GM12878 (cell line): Measurements from ENCODE around the gene IRF1. TPM values are rescaled to one million over a fixed set of nuclear protein-coding genes. Genes with fewer than 3 reads are reported as not detected.
A peak's percentile ranks its signal among the peaks of the same experiment; 100 is the strongest.

Experiments
- ATAC-seq: fragments of 200-7000 bp; cut with Tn5 transposase; 3 replicates; pipeline ENCODE4 v1.9.1; 2020; ENCODE audit warnings: mild to moderate bottlenecking, moderate library complexity
- BruUV-seq: library from RNA; stranded (reverse); fragments of 400-500 nt; replicated peaks from 2 replicates; lab custom pipeline; 2021; lab: Mats Ljungman, UMichigan
- CTCF ChIA-PET: fragments of 300-600 bp; sonication (Branson Sonifier 250); formaldehyde crosslinking; extraction: SDS; loops from one replicate; lab custom pipeline; 2021; ENCODE audit warnings: inconsistent platforms; lab: Yijun Ruan, JAX
- POLR2A ChIA-PET: fragments of 350-600 bp; formaldehyde crosslinking; extraction: SDS; loops from one replicate; lab custom pipeline; 2021; ENCODE audit warnings: inconsistent platforms; lab: Charles Lee
- RAD21 ChIA-PET: fragments of 300-600 bp; sonication (Branson Sonifier 250); formaldehyde crosslinking; loops from one replicate; lab custom pipeline; 2023; ENCODE audit warnings: antibody characterized with exemption; ENCODE audit not compliant: unreplicated experiment; lab: Charles Lee
- SMC1A ChIA-PET: fragments of 300-600 bp; sonication (Branson Sonifier 250); formaldehyde crosslinking; loops from one replicate; lab custom pipeline; 2023; ENCODE audit not compliant: unreplicated experiment, uncharacterized antibody; lab: Charles Lee
- DNase-seq: peaks from one replicate; pipeline ENCODE4 v3.0.0-alpha.2; 2011; ENCODE audit warnings: low read depth, low spot score
- FAIRE-seq: peaks from 3 replicates; lab custom pipeline; 2011; peaks lifted over from hg19 to GRCh38; lab: Jason Lieb, UNC
- H2AFZ ChIP-seq: 2 replicates; pipeline ENCODE4 v1.6.0; 2011; ENCODE audit warnings: low read depth, low read length, control low read depth; ENCODE audit not compliant: control insufficient read depth
- H3K27ac ChIP-seq: 2 replicates; pipeline ENCODE4 v1.5.1; 2011; ENCODE audit warnings: control low read depth; ENCODE audit not compliant: control insufficient read depth, insufficient read depth
- H3K27me3 ChIP-seq, 2 experiments: replicated peaks in 1 of 2; 2 replicates each; pipeline versions ENCODE4 v1.6.0 to v1.6.1; 2011; ENCODE audit warnings: low read length in 1 of 2; ENCODE audit not compliant: control insufficient read depth in 2 of 2, insufficient read depth in 2 of 2
- H3K36me3 ChIP-seq, 2 experiments: 2 replicates each; pipeline ENCODE4 v1.5.1; 2011; ENCODE audit warnings: low read length in 1 of 2; ENCODE audit not compliant: control insufficient read depth in 2 of 2, insufficient read depth in 2 of 2
- H3K4me1 ChIP-seq: 2 replicates; pipeline ENCODE4 v1.6.1; 2011; ENCODE audit warnings: mild to moderate bottlenecking, low read length, moderate library complexity, mixed read lengths; ENCODE audit not compliant: control insufficient read depth, insufficient read depth
- H3K4me2 ChIP-seq: 2 replicates; pipeline ENCODE4 v1.6.0; 2011; ENCODE audit warnings: control low read depth; ENCODE audit not compliant: control insufficient read depth, insufficient read depth
- H3K4me3 ChIP-seq: fragments of 200-600 bp; sonication (generic); 2 replicates; pipeline ENCODE4 v1.5.1; 2016
- H3K79me2 ChIP-seq: 2 replicates; pipeline ENCODE4 v1.6.0; 2011; ENCODE audit warnings: low read length; ENCODE audit not compliant: control insufficient read depth, insufficient read depth
- H3K9ac ChIP-seq: 2 replicates; pipeline ENCODE4 v1.8.0; 2011; ENCODE audit warnings: low read length, control low read depth, mixed read lengths; ENCODE audit not compliant: control insufficient read depth, insufficient read depth
- H3K9me3 ChIP-seq: replicated peaks from 3 replicates; pipeline ENCODE4 v1.5.1; 2011; ENCODE audit warnings: mild to moderate bottlenecking, low read length; ENCODE audit not compliant: control insufficient read depth, insufficient read depth
- H4K20me1 ChIP-seq: 2 replicates; pipeline ENCODE4 v1.6.0; 2011; ENCODE audit not compliant: control insufficient read depth, insufficient read depth
- BHLHE40 ChIP-seq, 2 experiments: fragments of 450-650 bp in 1 of 2; IDR thresholded peaks; 2 replicates each; pipeline ENCODE4 v1.6.1; 2011 to 2017; ENCODE audit warnings: low read depth in 2 of 2, borderline replicate concordance in 1 of 2, improper control_type of control experiment in 1 of 2, low read length in 1 of 2, mild to moderate bottlenecking in 1 of 2
- CBFB ChIP-seq: IDR thresholded peaks from 2 replicates; pipeline ENCODE4 v1.6.1; 2016; ENCODE audit warnings: antibody characterized with exemption, low read depth
- CEBPZ ChIP-seq: fragments of 150-350 bp; IDR thresholded peaks from 2 replicates; pipeline ENCODE4 v1.6.1; 2016; ENCODE audit warnings: low read depth, low read length
- EED ChIP-seq: sonication (generic); IDR thresholded peaks from 2 replicates; pipeline ENCODE4 v1.6.1; 2016; ENCODE audit warnings: antibody characterized with exemption, low read depth
- EZH2 ChIP-seq: IDR thresholded peaks from 2 replicates; pipeline ENCODE4 v1.6.1; 2012; ENCODE audit warnings: low read depth, mild to moderate bottlenecking, control low read depth, inconsistent platforms, low read length, borderline replicate concordance; ENCODE audit not compliant: control insufficient read depth
- MEF2B ChIP-seq: fragments of 450-650 bp; IDR thresholded peaks from 2 replicates; pipeline ENCODE4 v1.6.1; 2018; ENCODE audit warnings: mild to moderate bottlenecking, moderate library complexity; ENCODE audit not compliant: partially characterized antibody, poor library complexity, severe bottlenecking
- NFIC ChIP-seq: IDR thresholded peaks from 2 replicates; pipeline ENCODE4 v1.6.1; 2012; ENCODE audit warnings: low read depth, mild to moderate bottlenecking, inconsistent platforms, low read length, moderate library complexity
- NR2C2 ChIP-seq: IDR thresholded peaks from 2 replicates; pipeline ENCODE4 v1.6.1; 2011; ENCODE audit warnings: borderline replicate concordance, low read depth; ENCODE audit not compliant: control insufficient read depth, insufficient read length
- RAD51 ChIP-seq: fragments of 450-650 bp; IDR thresholded peaks from 2 replicates; pipeline ENCODE4 v1.6.1; 2016; ENCODE audit warnings: moderate library complexity, mild to moderate bottlenecking, inconsistent platforms
- RBBP5 ChIP-seq: fragments of 200-600 bp; sonication (generic); conservative IDR thresholded peaks from 2 replicates; pipeline ENCODE4 v1.6.1; 2016
- SIX5 ChIP-seq: IDR thresholded peaks from 2 replicates; pipeline ENCODE4 v1.6.1; 2011; ENCODE audit warnings: mild to moderate bottlenecking, low read depth, low read length, moderate library complexity; ENCODE audit not compliant: severe bottlenecking
- SMAD5 ChIP-seq: IDR thresholded peaks from 2 replicates; pipeline ENCODE4 v1.6.1; 2016; ENCODE audit warnings: antibody characterized with exemption, low read depth
- TCF12 ChIP-seq: IDR thresholded peaks from 2 replicates; pipeline ENCODE4 v1.6.1; 2011; ENCODE audit warnings: low read depth, mild to moderate bottlenecking, low read length
- ZNF687 ChIP-seq: fragments of 450-650 bp; IDR thresholded peaks from 2 replicates; pipeline ENCODE4 v1.6.1; 2017; ENCODE audit warnings: mild to moderate bottlenecking, moderate library complexity
- WGBS: methylation state at CpG from one replicate; pipeline ENCODE4 v1.1.6; 2016; ENCODE audit warnings: low lambda C conversion rate; ENCODE audit not compliant: insufficient replicate concordance, insufficient coverage; ENCODE audit errors: missing lambda C conversion rate; 5-methylcytosine and 5-hydroxymethylcytosine counted together
- in situ Hi-C: fragments of 300-500 bp; cut with MboI; formaldehyde crosslinking; loops from 9 replicates; pipeline ENCODE4 v1.14.3; 2018; ENCODE audit warnings: mixed read lengths
- intact Hi-C: fragments of 100-400 bp; cut with micrococcal nuclease; formaldehyde crosslinking; loops from one replicate; pipeline ENCODE4 v1.14.2; 2022; ENCODE audit not compliant: unreplicated experiment
- polyA plus RNA-seq, 11 experiments: library from polyadenylated mRNA; depleted of rRNA in 4 of 11; unstranded in 6 of 11; stranded (reverse) in 5 of 11; fragments of >200 nt; fragmentation: Nextera tagmentation in 4 of 11; fragmentation: Illumina TruSeq in 1 of 11; extraction: Ambion mirVana in 4 of 11; extraction: Trizol in 1 of 11; gene quantifications; 1 replicate in 1 of 11; 2 replicates in 10 of 11; pipeline versions ENCODE4 v1.2.1 to v1.2.3, GENCODE V29; 2011 to 2016; ENCODE audit warnings: inconsistent platforms in 2 of 11, missing spikeins in 2 of 11, low read depth in 1 of 11
- total RNA-seq, 4 experiments: library from RNA; depleted of rRNA in 3 of 4; stranded (reverse); fragments of >200 nt in 3 of 4; fragmentation: Illumina TruSeq in 1 of 4; extraction: Trizol in 1 of 4; gene quantifications; 2 replicates each; pipeline versions ENCODE4 v1.2.1 to v1.2.3, GENCODE V29; 2013 to 2021

IRF1 gene
- total and polyA plus RNA-seq, 10 of the 15 experiments (the other 5 are each of a cell fraction or from before 2014, with no cell fraction given): 6.9 to 68.0 (median 49.6) TPM

- H2AFZ ChIP-seq: peak overlapping the region; percentile 5
- CTCF ChIA-PET: interaction anchor here (0.7 to 13.0 kb wide), 15 partner anchors 10 to 301 kb away, joined by 3 to 184 read pairs (median 25); no protein-coding TSS in a partner anchor
- TF ChIP-seq RAD51 (no peak), BHLHE40 (IDR thresholded peaks at IDR 0.05; ENCODE audit: borderline replicate concordance in 1 of 2, low read depth in 2 of 2, low read length in 1 of 2) (no peak), NR2C2 (no peak), EZH2 (no peak), CEBPZ (no peak), RBBP5 (no peak), TCF12 (no peak), MEF2B (peak; percentile 53), SIX5 (no peak), NFIC (no peak), EED (0 out of 2 replicates have a peak, but pooled peaks have one; percentile 28), ZNF687 (no peak), SMAD5 (0 out of 2 replicates have a peak, but pooled peaks have one; percentile 52), CBFB (0 out of 2 replicates have a peak, but pooled peaks have one; percentile 24)
Measured at GRCh38 chr5:132491368-132492364, 1.1 kb upstream of the IRF1 start.

More at GRCh38 chr5:132491368-132492364, 1.1 kb upstream of the IRF1 start:
- H3K27ac ChIP-seq: peak overlapping the region; percentile 97
- H4K20me1 ChIP-seq: peaks cover 23% of the 10 kb centered on the region
- 44% methylated on average over 21 of the region's 22 CpGs for WGBS
- no TSS peak for BruUV-seq
- H3K27me3 ChIP-seq: no peaks in the 10 kb centered on the region
- H3K9ac ChIP-seq: peak overlapping the region; percentile 96
- no peaks in the 10 kb centered on the region for H3K9me3 ChIP-seq
- H3K36me3 ChIP-seq: peaks cover 15 to 24% of the 10 kb centered on the region in 2 experiments
- H3K4me3 ChIP-seq: peak overlapping the region; percentile 65
- RAD21 ChIA-PET: interaction anchor here (0.7 to 27.2 kb wide), 14 partner anchors 7 to 253 kb away, joined by 3 to 453 read pairs (median 31); no protein-coding TSS in a partner anchor
- intact Hi-C loops: loop anchor here (2.0 kb wide), 1 partner anchor 389 kb away; no protein-coding TSS in a partner anchor
- POLR2A ChIA-PET: interaction anchor here (0.6 to 24.5 kb wide), 16 partner anchors 8 to 611 kb away, joined by 3 to 389 read pairs (median 11); no protein-coding TSS in a partner anchor
- in situ Hi-C loops: loop anchor here (10.0 kb wide), 1 partner anchor 107 kb away; no protein-coding TSS in a partner anchor
- DNase-seq (no peak), FAIRE-seq (no peak), ATAC-seq (peak; percentile 43)
- H3K4me1 ChIP-seq: peaks cover 44% of the 10 kb centered on the region
- peaks cover 52% of the 10 kb centered on the region for H3K79me2 ChIP-seq
- SMC1A ChIA-PET: interaction anchor here (0.7 to 8.5 kb wide), 15 partner anchors 10 to 172 kb away, joined by 3 to 123 read pairs (median 9); no protein-coding TSS in a partner anchor
- peak overlapping the region; percentile 95 for H3K4me2 ChIP-seq
